NOMO-1 treated with DMSO at 0.1 percent for 48 hours (cell line): ENCODE results near the gene RNU5D-1.
"Not testable (repeated sequence)": the region's sequence is repeated elsewhere in the genome, so short reads cannot be mapped to it uniquely, and the experiment has no call there.

Experiments
- DNase-seq: peaks from one replicate; lab custom pipeline; 2025; ENCODE audit not compliant: unreplicated experiment; lab: John Stamatoyannopoulos, UW

The RNU5D-1 gene

GRCh38 chr1:44701141-44701573 is 29.8 kb downstream of the RNU5D-1 start:
- DNase-seq = no peak

GRCh38 chr1:44700573-44700972 is 30.4 kb downstream of the RNU5D-1 start:
- DNase-seq = no peak

DNA sequence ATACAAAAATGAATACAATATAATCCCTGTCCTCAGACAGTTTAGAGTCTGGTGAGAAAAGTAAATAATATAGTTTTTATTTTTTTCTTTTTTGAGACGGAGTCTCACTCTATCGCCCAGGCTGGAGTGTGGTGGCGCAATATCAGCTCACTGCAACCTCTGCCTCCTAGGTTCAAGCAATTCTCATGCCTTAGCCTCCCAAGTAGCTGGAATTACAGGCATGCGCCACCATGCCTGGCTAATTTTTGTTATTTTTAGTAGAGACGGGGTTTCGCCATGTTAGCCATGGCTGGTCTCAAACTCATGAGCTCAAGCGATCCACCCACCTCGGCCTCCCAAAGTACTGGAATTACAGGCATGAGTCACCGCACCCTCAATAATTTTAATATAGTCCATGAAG is 31.6 kb downstream of the RNU5D-1 start:
- not testable (repeated sequence) for DNase-seq

GRCh38 chr1:44698138-44698537 is 32.8 kb downstream of the RNU5D-1 start:
- peak; percentile 95 for DNase-seq

DNA sequence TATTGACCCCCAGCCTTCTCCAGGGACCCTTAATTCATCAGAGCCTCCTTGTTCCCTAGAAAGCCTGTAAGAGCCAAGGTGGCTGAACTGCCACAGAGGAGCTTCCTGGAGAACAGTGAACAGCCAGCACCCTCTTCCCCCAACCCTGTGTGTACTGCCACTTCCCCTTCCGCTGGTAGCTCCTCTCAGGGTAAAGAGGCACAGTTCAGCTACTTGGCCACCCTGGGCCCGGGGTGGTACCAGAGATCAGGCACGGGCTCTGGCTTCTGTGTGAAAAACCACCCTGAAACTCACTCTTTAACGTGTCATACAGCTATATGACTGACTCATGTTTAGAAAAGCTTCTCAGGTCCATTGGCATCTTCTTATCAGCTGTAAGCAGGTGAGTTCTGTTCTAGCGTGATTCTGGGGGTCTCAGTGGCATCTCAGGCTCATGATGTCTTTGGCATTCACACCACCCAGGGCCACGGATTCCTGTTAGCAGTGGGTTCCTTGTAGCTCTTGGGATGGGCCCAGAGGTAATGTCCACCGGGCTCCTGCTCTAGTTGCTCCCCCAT is 34.1 kb downstream of the RNU5D-1 start:
- DNase-seq = peak; percentile 73

- DNase-seq = no peak
Observed at GRCh38 chr1:44696101-44696500, 34.9 kb downstream of the RNU5D-1 start.

- no peak for DNase-seq
Observed at GRCh38 chr1:44695671-44696070, 35.3 kb downstream of the RNU5D-1 start.

GRCh38 chr1:44694863-44695478 is 36.0 kb downstream of the RNU5D-1 start:
- DNase-seq = no peak

DNA sequence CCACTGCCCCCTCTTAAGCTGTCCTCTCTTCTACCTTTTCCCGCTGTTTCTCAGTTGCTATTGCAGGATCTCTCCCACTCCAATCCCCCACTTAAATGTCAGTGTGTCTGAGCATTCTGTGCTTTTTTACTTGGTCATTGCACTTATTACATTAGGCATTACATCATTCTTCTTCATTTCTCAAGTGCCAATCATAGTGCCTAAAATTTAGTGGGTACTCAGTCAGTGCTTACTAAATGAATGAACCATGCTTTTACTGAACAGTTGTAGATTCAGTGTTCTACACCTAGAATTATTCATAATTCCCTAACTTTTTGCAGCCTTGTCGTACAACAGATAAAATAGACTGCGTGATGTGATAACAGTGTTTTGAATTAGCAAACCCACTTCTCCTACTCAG is 37.1 kb downstream of the RNU5D-1 start:
- DNase-seq = peak; percentile 10

- peak; percentile 32 for DNase-seq
Observed at GRCh38 chr1:44693159-44693558, 37.8 kb downstream of the RNU5D-1 start.

GRCh38 chr1:44689447-44689765 is 41.6 kb downstream of the RNU5D-1 start:
- DNase-seq = no peak

GRCh38 chr1:44688760-44689446 is 42.1 kb downstream of the RNU5D-1 start:
- no peak for DNase-seq

DNA sequence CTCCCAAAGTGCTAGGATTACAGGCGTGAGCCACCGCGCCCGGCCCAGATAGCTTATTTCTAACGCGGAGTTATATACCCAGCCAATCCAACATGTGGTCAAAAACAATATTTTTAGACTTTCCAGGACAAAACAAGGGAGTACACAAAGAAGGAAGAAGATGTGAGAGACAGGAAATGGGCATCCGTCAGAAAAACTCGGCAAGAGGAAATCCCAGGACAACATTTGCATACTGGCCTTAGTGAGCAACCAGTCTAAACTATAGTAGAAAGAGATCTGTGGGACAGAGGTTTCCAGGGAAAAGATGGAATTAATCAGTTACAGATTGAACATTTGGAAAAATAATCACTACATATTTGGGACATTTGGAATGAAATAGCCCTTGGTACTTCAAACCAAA is 45.1 kb downstream of the RNU5D-1 start:
- no peak for DNase-seq

DNA sequence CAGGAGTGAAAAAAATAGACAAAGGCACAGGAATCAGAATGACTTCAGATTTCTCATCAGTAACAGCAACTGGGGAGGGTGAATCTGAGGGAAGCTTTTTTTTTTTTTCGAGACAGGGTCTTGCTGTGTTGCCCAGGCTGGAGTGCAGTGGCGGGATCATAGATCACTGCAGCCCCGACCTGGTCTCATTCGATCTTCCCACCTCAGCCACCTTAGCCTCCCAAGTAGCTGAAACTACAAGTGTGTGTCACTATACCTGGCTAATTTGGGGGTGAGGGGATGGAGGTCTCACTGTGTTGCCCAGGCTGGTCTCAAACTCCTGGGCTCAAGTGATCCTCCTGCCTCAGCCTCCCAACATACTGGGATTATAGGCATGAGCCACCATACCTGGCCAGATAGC is 45.8 kb downstream of the RNU5D-1 start:
- no peak for DNase-seq

GRCh38 chr1:44684525-44684924 is 46.4 kb downstream of the RNU5D-1 start:
- DNase-seq = peak; percentile 73

DNA sequence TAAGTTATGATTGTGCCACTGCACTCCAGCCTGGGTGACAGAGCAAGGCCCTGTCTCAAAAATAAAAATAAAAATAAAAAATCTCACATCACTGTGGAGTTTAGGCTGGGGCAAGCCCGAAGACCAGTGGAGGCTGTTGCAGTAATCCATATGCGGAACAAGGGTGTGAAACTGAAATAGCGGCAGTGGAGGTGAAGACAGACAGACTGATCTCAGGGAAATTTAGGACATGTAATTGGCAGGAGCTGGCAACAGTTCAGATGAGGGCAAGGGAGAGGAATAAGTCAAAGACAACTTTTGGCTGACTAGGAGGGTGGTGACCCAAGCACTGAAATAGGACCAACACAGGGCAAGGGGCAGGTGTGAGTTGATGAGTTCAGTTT is 48.1 kb downstream of the RNU5D-1 start:
- DNase-seq = peak; percentile 82

DNA sequence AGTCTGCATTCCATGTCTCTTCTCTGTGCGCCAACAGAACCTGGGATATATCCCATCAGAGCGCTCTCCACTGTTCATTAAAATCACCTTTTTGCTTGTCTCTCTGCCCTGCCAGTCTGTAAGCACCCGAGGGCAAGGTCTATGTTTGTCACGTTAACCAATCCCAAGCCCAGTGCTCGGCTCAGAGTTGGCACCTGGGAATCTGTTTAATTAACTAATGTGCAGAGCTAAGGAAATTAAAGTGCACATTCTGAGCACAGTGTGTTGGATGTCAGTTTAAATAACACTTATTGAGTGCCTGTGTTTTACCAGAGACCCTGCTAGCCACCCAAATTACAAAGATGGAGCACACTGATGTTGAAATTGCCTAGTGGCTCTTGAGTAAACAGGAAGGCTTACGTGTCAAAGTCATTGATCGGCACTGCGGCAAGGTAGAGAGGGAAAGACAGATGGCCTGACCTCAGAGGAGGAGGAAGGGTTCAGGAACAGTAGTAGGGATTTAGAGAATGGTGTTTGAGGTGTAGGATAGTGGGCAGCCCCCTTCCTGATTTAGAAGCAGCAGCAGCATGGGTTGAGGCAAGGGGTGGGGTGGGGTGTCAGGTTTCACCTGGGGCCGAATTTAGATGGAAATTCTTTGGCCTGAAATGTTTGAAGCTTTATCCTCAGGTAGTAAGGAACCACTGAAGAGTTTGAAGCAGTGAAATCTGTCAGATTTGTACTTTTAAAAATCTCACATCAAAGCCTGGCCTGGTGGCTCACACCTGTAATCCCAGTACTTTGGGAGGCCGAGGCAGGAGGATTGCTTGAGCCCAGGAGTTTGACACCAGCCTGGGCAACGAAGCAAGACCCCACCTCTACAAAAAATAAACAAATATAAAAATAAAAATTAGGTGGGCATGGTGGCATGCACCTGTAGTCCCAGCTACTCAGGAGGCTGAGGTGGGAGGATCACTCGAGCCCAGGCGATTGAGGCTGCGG is 48.8 kb downstream of the RNU5D-1 start:
- DNase-seq = peak; percentile 65
